ENCODE results near the gene KRTAP12-4.

KRTAP12-4 gene

DNA sequence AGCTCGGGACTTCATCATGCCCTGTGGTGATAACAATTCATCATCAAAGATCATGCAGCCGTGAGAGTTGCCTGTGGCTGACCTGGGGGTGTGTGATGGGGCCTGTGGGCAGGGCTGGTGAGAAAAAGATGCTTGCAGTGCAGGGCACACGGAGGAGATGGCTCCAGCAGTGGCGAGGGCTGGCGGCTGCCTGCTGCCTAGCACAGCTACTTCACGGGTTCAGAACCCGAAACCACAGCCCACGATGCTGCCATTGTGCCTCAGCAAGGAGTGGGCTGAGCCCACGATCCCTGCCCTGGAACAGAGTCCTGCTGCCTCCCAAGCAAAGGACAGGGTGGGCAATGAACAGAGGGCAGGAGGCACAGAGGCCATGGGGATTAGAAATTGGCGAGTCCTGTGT lies 28.2 kb downstream of the KRTAP12-4 start:
- peaks cover 42% of the 10 kb centered on the region for H3K9me3 ChIP-seq (ENCODE audit: insufficient read depth, low read length)

GRCh38 chr21:44625756-44626155 lies 28.7 kb downstream of the KRTAP12-4 start:
- Histone ChIP-seq H3K4me1 (ENCODE audit: insufficient read depth, insufficient read length) (peaks cover 12% of the 10 kb centered on the region), H3K9me3 (ENCODE audit: insufficient read depth, low read length) (peaks cover 44% of the 10 kb centered on the region)
- TF ChIP-seq YY1 (IDR thresholded peaks at IDR 0.05; ENCODE audit: insufficient read depth, insufficient read length): no peak

More for the DNA sequence above, 28.2 kb downstream of the KRTAP12-4 start:
- Histone ChIP-seq H3K4me1 (ENCODE audit: insufficient read depth, insufficient read length) (peaks cover 12% of the 10 kb centered on the region), H3K27me3 (ENCODE audit: insufficient read depth, insufficient read length) (no peaks in the 10 kb centered on the region), H3K4me3 (ENCODE audit: insufficient read length, low read depth) (no peak overlapping the region), H3K36me3 (ENCODE audit: insufficient read depth, insufficient read length, low read length) (no peaks in the 10 kb centered on the region), H3K9ac (ENCODE audit: insufficient read length, low read depth) (peak overlapping the region; percentile 25)
- TF ChIP-seq SUZ12 (IDR thresholded peaks at IDR 0.05; ENCODE audit: extremely low read depth, insufficient read depth, insufficient read length): no peak
- TF ChIP-seq YY1 (IDR thresholded peaks at IDR 0.05; ENCODE audit: insufficient read depth, insufficient read length): no peak
- TF ChIP-seq ZNF274 (IDR thresholded peaks at IDR 0.05; ENCODE audit: low read depth, low read length): no peak
- no peak for DNase-seq (ENCODE audit: low read depth, low spot score)

DNA sequence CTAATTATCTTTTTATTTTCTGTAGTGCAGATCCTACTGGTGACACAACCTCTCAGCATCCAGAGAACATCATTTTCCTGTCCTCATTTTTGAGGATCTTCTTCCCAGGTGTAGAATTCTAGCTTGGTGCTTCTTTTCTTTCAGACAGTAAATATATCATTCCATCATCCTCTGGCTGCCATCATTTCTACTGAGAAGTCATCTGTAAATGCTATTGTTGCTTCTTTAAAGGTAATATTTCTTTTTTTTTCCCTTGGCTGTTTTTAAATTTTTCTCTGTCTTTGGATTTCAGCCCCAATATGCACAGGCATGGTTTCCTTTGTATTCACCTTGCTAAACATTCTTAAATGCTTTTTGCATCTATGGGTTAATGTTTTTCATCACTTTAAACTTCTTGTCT lies 30.9 kb downstream of the KRTAP12-4 start:
- Histone ChIP-seq H3K4me3 (ENCODE audit: insufficient read length, low read depth) (no peak overlapping the region), H3K4me1 (ENCODE audit: insufficient read depth, insufficient read length) (peaks cover 7% of the 10 kb centered on the region), H3K9me3 (ENCODE audit: insufficient read depth, low read length) (peaks cover 63% of the 10 kb centered on the region), H3K9ac (ENCODE audit: insufficient read length, low read depth) (no peak overlapping the region), H3K27me3 (ENCODE audit: insufficient read depth, insufficient read length) (no peaks in the 10 kb centered on the region), H3K36me3 (ENCODE audit: insufficient read depth, insufficient read length, low read length) (no peaks in the 10 kb centered on the region)
- TF ChIP-seq SUZ12 (IDR thresholded peaks at IDR 0.05; ENCODE audit: extremely low read depth, insufficient read depth, insufficient read length) (no peak), ZNF274 (IDR thresholded peaks at IDR 0.05; ENCODE audit: low read depth, low read length) (no peak), YY1 (IDR thresholded peaks at IDR 0.05; ENCODE audit: insufficient read depth, insufficient read length) (no peak)
- DNase-seq (ENCODE audit: low read depth, low spot score): no peak

More at GRCh38 chr21:44625756-44626155, 28.7 kb downstream of the KRTAP12-4 start:
- no peaks in the 10 kb centered on the region for H3K36me3 ChIP-seq (ENCODE audit: insufficient read depth, insufficient read length, low read length)
- DNase-seq (ENCODE audit: low read depth, low spot score): no peak
- H3K27me3 ChIP-seq (ENCODE audit: insufficient read depth, insufficient read length): no peaks in the 10 kb centered on the region
- no peak overlapping the region for H3K9ac ChIP-seq (ENCODE audit: insufficient read length, low read depth)
- no peak overlapping the region for H3K4me3 ChIP-seq (ENCODE audit: insufficient read length, low read depth)

DNA sequence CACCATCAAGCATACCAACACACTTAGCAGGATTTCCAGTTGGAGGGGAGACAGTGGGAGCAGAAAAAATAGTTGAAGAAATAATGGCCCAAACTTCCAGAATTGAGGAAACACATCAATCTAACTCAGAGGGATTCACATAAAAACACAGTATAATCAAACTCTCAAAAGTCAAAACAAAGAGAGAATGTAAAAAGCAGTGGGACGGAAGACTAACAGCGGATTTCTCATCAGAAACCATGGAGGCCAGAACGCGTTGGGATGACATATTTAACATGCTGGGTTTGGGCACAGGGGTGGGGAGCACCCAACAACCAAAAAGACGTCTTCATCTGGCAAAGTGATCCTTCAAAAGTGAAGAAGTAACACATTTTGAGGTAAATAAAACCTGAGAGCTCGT lies 34.6 kb downstream of the KRTAP12-4 start:
- H3K27me3 ChIP-seq (ENCODE audit: insufficient read depth, insufficient read length): no peaks in the 10 kb centered on the region

GRCh38 chr21:44618909-44619308 lies 35.5 kb downstream of the KRTAP12-4 start:
- Histone ChIP-seq H3K27me3 (ENCODE audit: insufficient read depth, insufficient read length) (no peaks in the 10 kb centered on the region), H3K4me1 (ENCODE audit: insufficient read depth, insufficient read length) (peaks cover 11% of the 10 kb centered on the region), H3K36me3 (ENCODE audit: insufficient read depth, insufficient read length, low read length) (no peaks in the 10 kb centered on the region), H3K9me3 (ENCODE audit: insufficient read depth, low read length) (peaks cover 44% of the 10 kb centered on the region), H3K4me3 (ENCODE audit: insufficient read length, low read depth) (no peak overlapping the region), H3K9ac (ENCODE audit: insufficient read length, low read depth) (no peak overlapping the region)
- DNase-seq (ENCODE audit: low read depth, low spot score): no peak
- TF ChIP-seq SUZ12 (IDR thresholded peaks at IDR 0.05; ENCODE audit: extremely low read depth, insufficient read depth, insufficient read length) (no peak), YY1 (IDR thresholded peaks at IDR 0.05; ENCODE audit: insufficient read depth, insufficient read length) (no peak), ZNF274 (IDR thresholded peaks at IDR 0.05; ENCODE audit: low read depth, low read length) (no peak)

More for the DNA sequence above, 34.6 kb downstream of the KRTAP12-4 start:
- DNase-seq (ENCODE audit: low read depth, low spot score): no peak
- no peak overlapping the region for H3K9ac ChIP-seq (ENCODE audit: insufficient read length, low read depth)
- peaks cover 54% of the 10 kb centered on the region for H3K9me3 ChIP-seq (ENCODE audit: insufficient read depth, low read length)
- H3K4me1 ChIP-seq (ENCODE audit: insufficient read depth, insufficient read length): peaks cover 11% of the 10 kb centered on the region
- H3K4me3 ChIP-seq (ENCODE audit: insufficient read length, low read depth): no peak overlapping the region
- no peaks in the 10 kb centered on the region for H3K36me3 ChIP-seq (ENCODE audit: insufficient read depth, insufficient read length, low read length)
- TF ChIP-seq ZNF274 (IDR thresholded peaks at IDR 0.05; ENCODE audit: low read depth, low read length) (no peak), SUZ12 (IDR thresholded peaks at IDR 0.05; ENCODE audit: extremely low read depth, insufficient read depth, insufficient read length) (no peak), YY1 (IDR thresholded peaks at IDR 0.05; ENCODE audit: insufficient read depth, insufficient read length) (no peak)

DNA sequence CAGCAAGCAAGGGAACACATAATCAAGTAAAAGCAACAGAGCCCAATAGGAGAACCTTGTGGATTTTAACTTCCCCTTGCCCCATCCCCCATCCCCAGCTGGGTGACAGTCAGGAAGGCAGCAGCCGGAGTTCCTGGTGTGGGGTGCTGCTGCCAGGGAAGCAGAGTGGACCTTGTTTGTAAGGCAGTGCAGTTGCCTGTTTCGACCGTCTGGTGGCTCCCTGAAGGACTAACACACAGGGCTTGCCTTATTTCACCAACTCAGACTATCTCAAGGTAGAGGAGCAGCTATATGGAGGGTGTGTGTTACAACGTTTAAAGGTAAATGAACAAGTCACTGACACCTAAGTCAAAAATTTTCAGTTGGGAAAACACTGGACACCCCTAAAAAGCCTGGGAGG lies 36.0 kb downstream of the KRTAP12-4 start:
- H3K27me3 ChIP-seq (ENCODE audit: insufficient read depth, insufficient read length): no peaks in the 10 kb centered on the region
- H3K4me1 ChIP-seq (ENCODE audit: insufficient read depth, insufficient read length): peaks cover 11% of the 10 kb centered on the region
- TF ChIP-seq YY1 (IDR thresholded peaks at IDR 0.05; ENCODE audit: insufficient read depth, insufficient read length): no peak
- TF ChIP-seq ZNF274 (IDR thresholded peaks at IDR 0.05; ENCODE audit: low read depth, low read length): no peak
- no peak for TF ChIP-seq SUZ12 (IDR thresholded peaks at IDR 0.05; ENCODE audit: extremely low read depth, insufficient read depth, insufficient read length)
- no peak overlapping the region for H3K9ac ChIP-seq (ENCODE audit: insufficient read length, low read depth)
- no peak for DNase-seq (ENCODE audit: low read depth, low spot score)
- peaks cover 40% of the 10 kb centered on the region for H3K9me3 ChIP-seq (ENCODE audit: insufficient read depth, low read length)
- no peak overlapping the region for H3K4me3 ChIP-seq (ENCODE audit: insufficient read length, low read depth)
- no peaks in the 10 kb centered on the region for H3K36me3 ChIP-seq (ENCODE audit: insufficient read depth, insufficient read length, low read length)

- no peaks in the 10 kb centered on the region for H3K27me3 ChIP-seq (ENCODE audit: insufficient read depth, insufficient read length)
- H3K36me3 ChIP-seq (ENCODE audit: insufficient read depth, insufficient read length, low read length): no peaks in the 10 kb centered on the region
- no peak overlapping the region for H3K9ac ChIP-seq (ENCODE audit: insufficient read length, low read depth)
- H3K4me1 ChIP-seq (ENCODE audit: insufficient read depth, insufficient read length): peaks cover 11% of the 10 kb centered on the region
- H3K4me3 ChIP-seq (ENCODE audit: insufficient read length, low read depth): no peak overlapping the region
- H3K9me3 ChIP-seq (ENCODE audit: insufficient read depth, low read length): peaks cover 26% of the 10 kb centered on the region
- no peak for DNase-seq (ENCODE audit: low read depth, low spot score)
- no peak for TF ChIP-seq SUZ12 (IDR thresholded peaks at IDR 0.05; ENCODE audit: extremely low read depth, insufficient read depth, insufficient read length)
- no peak for TF ChIP-seq ZNF274 (IDR thresholded peaks at IDR 0.05; ENCODE audit: low read depth, low read length)
- no peak for TF ChIP-seq YY1 (IDR thresholded peaks at IDR 0.05; ENCODE audit: insufficient read depth, insufficient read length)
Measured at GRCh38 chr21:44617071-44617501, 37.4 kb downstream of the KRTAP12-4 start.

DNA sequence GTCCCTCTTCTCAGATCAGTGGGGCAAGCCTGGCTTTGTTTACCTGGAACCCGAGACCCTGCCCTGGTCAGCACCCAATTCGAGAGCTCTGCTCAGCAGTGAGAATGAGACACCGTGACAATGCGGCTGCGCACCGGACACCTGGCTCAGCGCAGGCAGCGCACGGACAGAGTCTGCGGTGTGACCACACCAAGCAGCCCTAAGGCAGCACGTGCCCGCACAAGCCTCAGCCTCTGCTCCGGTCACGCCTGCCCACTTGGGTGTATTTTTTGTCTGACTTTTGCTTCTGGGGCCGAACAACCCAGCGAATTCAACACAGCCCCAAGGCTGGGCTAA lies 37.9 kb downstream of the KRTAP12-4 start:
- Histone ChIP-seq H3K9me3 (ENCODE audit: insufficient read depth, low read length) (peaks cover 21% of the 10 kb centered on the region), H3K4me3 (ENCODE audit: insufficient read length, low read depth) (no peak overlapping the region), H3K4me1 (ENCODE audit: insufficient read depth, insufficient read length) (peaks cover 14% of the 10 kb centered on the region), H3K36me3 (ENCODE audit: insufficient read depth, insufficient read length, low read length) (no peaks in the 10 kb centered on the region), H3K27me3 (ENCODE audit: insufficient read depth, insufficient read length) (no peaks in the 10 kb centered on the region), H3K9ac (ENCODE audit: insufficient read length, low read depth) (no peak overlapping the region)
- no peak for DNase-seq (ENCODE audit: low read depth, low spot score)
- TF ChIP-seq YY1 (IDR thresholded peaks at IDR 0.05; ENCODE audit: insufficient read depth, insufficient read length): no peak
- TF ChIP-seq SUZ12 (IDR thresholded peaks at IDR 0.05; ENCODE audit: extremely low read depth, insufficient read depth, insufficient read length): no peak
